MCF 10A (cell line): Measurements from ENCODE around the gene CTDNEP1. TPM values are rescaled to one million over a fixed set of nuclear protein-coding genes. Genes with fewer than 3 reads are reported as not detected.

ENCODE experiments used
- BruUV-seq: library from RNA; stranded (reverse); fragments of 400-500 nt; replicated peaks from 2 replicates; lab custom pipeline; 2021; lab: Mats Ljungman, UMichigan
- CTCF ChIA-PET: fragments of 300-600 bp; sonication (Branson Sonifier 250); formaldehyde crosslinking; extraction: SDS; loops from one replicate; lab custom pipeline; 2021; ENCODE audit warnings: antibody characterized with exemption, inconsistent platforms; lab: Yijun Ruan, JAX
- POLR2A ChIA-PET: fragments of 300-600, 350-650 bp; sonication (Branson Sonifier 250); formaldehyde crosslinking; extraction: SDS; loops from one replicate; lab custom pipeline; 2020; ENCODE audit warnings: antibody characterized with exemption, inconsistent platforms; lab: Yijun Ruan, JAX
- DNase-seq: peaks from one replicate; pipeline ENCODE4 v3.0.0-alpha.2; 2018; ENCODE audit not compliant: unreplicated experiment
- H3K27ac Mint-ChIP-seq: one replicate; pipeline ENCODE4 v1.8.0; 2022; ENCODE audit warnings: mild to moderate bottlenecking, low read depth, mixed read lengths; ENCODE audit not compliant: unreplicated experiment
- H3K27me3 Mint-ChIP-seq: one replicate; pipeline ENCODE4 v1.8.0; 2022; ENCODE audit warnings: mixed read lengths; ENCODE audit not compliant: insufficient read depth, unreplicated experiment
- H3K36me3 Mint-ChIP-seq: one replicate; pipeline ENCODE4 v1.8.0; 2022; ENCODE audit warnings: mild to moderate bottlenecking, moderate library complexity, mixed read lengths; ENCODE audit not compliant: insufficient read depth, unreplicated experiment
- H3K4me1 Mint-ChIP-seq: one replicate; pipeline ENCODE4 v1.8.0; 2022; ENCODE audit warnings: mixed read lengths; ENCODE audit not compliant: insufficient read depth, unreplicated experiment
- H3K4me3 Mint-ChIP-seq: one replicate; pipeline ENCODE4 v1.8.0; 2022; ENCODE audit warnings: mild to moderate bottlenecking, moderate library complexity, mixed read lengths; ENCODE audit not compliant: unreplicated experiment
- H3K9me3 Mint-ChIP-seq: one replicate; pipeline ENCODE4 v1.8.0; 2022; ENCODE audit warnings: mixed read lengths; ENCODE audit not compliant: unreplicated experiment
- CTCF ChIP-seq: fragments of 200-600 bp; IDR thresholded peaks from one replicate; pipeline ENCODE4 v1.8.0; 2022; ENCODE audit warnings: antibody characterized with exemption, mild to moderate bottlenecking; ENCODE audit not compliant: unreplicated experiment
- intact Hi-C: fragments of 100-400 bp; cut with micrococcal nuclease; formaldehyde crosslinking; loops from 2 replicates; pipeline ENCODE4 v1.14.1; 2022
- total RNA-seq: library from RNA; stranded (reverse); gene quantifications from 2 replicates; pipeline ENCODE4 v1.2.3, GENCODE V29; 2022

CTDNEP1 gene
- total RNA-seq, 1 experiment from 2014 or later, result 148 TPM

GRCh38 chr17:7242717-7243452 lies 8.6 kb downstream of the CTDNEP1 start:
- intact Hi-C loops, result no loop called here
- peak; percentile 92 for DNase-seq
- H3K4me1 Mint-ChIP-seq, result peaks cover 25% of the 10 kb centered on the region
- TF ChIP-seq CTCF, result no peak
- ChIA-PET CTCF (interaction anchor here (1.3 to 1.9 kb wide), 2 partner anchors 9 to 53 kb away, joined by 4 to 9 read pairs; partner anchors contain the start of gene DVL2), POLR2A (interaction anchor here (0.6 to 14.3 kb wide), 27 partner anchors 7 to 914 kb away, joined by 3 to 278 read pairs (median 5); partner anchors contain the start of genes ACADVL, CD68, CTDNEP1 and DLG4)
- H3K36me3 Mint-ChIP-seq, result peaks cover 93% of the 10 kb centered on the region
- H3K27me3 Mint-ChIP-seq, result no peaks in the 10 kb centered on the region
- no TSS peak for BruUV-seq
- no peaks in the 10 kb centered on the region for H3K9me3 Mint-ChIP-seq
- peak overlapping the region; percentile 100 for H3K4me3 Mint-ChIP-seq
- H3K27ac Mint-ChIP-seq, result peak overlapping the region; percentile 99

DNA sequence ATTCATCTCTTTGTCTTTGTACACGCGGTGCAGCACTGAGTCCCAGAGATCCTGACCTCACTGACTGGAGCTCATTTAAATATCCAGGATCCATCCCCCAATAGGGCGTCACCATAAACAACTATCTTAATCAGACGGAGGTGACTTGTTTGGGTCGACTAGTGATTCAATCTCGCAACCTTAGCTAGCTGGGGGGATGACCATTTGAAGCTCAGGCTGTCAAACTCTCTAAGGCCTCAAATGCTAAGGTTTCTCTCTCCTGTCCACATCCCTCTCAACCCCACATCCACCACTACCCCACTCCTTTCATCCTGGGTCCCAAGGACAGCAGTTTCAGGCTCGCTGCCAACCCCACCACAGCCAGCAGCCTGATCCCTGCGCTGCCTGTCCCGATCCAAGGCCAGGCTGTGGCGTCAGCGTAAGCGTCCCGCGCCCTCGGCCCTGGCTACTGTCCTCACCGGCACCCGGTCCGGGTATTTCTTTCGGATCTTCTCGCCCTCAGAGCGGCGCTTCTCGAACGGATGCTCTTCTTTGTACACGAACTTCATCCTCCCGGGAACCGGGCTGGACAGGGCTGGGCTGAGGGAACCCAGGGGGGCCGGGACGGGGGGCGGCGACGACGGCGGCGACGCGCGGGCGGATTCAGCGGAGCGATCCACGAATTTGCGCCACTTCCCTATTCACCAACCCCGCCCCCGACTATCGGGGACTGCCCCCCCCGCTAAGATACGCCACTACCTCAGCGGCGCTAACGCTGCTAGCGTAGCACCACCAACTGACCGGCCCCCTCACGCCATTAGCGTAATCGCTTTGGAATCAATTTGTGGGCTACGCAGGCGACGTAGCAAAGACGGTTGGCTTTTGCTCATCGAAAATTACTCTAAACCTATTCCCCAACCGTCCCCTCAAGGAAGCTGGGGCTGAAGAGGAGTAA lies 9.5 kb downstream of the CTDNEP1 start, which contains the start of gene GABARAP:
Gene GABARAP (minus strand): TSS at position 667 of the 934 bp plus-strand sequence. CDS start 119 bp downstream, at position 548.
- H3K27ac Mint-ChIP-seq, result peak within 1 kb of the TSS; percentile 99
- peak within 1 kb of the TSS; percentile 100 for H3K4me3 Mint-ChIP-seq
- H3K4me1 Mint-ChIP-seq, result peaks cover 30% of the 10 kb centered on the region
- peak; percentile 89 for DNase-seq
- H3K9me3 Mint-ChIP-seq, result no peaks in the 10 kb centered on the region
- intact Hi-C loops, result no loop called here
- TSS peak; percentile 93 for BruUV-seq
- ChIA-PET POLR2A (interaction anchor here (0.6 to 14.3 kb wide), 33 partner anchors 8 to 915 kb away, joined by 3 to 278 read pairs (median 4); partner anchors contain the start of genes ACADVL, CD68, CTDNEP1 and DLG4), CTCF (interaction anchor here (0.8 to 1.9 kb wide), 4 partner anchors 8 to 446 kb away, joined by 3 to 9 read pairs (median 4); partner anchors contain the start of gene TP53)
- TF ChIP-seq CTCF, result no peak
- peaks cover 90% of the 10 kb centered on the region for H3K36me3 Mint-ChIP-seq
- no peaks in the 10 kb centered on the region for H3K27me3 Mint-ChIP-seq

DNA sequence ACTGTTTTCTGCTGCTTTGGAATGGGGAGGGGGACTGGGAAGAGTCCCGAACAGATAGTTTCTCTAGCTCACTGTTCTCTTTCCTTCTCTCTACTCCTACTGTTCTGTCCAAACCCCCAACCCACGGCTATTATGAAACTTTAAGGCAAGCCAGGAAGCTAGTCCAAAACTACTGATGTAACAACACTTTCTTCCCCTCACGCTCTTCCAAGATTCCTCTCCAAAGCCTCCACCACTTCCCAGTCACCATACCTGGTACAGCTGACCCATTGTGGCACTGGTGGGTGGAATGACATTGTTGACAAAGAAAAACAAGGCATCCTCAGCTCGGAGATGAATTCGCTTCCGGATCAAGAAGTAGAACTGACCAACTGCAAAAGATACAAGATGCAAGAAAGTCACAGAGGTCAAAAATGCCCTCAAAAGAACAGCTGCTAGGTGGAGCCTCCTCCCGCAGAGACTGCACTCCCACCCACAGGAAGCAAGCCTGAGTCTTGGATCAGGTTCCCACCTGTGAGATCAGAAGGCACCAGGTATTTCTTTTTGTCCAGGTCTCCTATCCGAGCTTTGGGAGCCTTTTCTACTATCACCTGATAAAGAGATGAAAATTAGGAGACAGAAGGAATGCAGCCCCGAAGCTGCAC lies 10.3 kb downstream of the CTDNEP1 start:
- ChIA-PET CTCF (interaction anchor here (0.7 to 1.9 kb wide), 6 partner anchors 9 to 447 kb away, joined by 3 to 9 read pairs (median 3); partner anchors contain the start of gene TP53), POLR2A (interaction anchor here (0.6 to 14.3 kb wide), 16 partner anchors 7 to 446 kb away, joined by 3 to 278 read pairs (median 12); partner anchors contain the start of genes ACADVL, CTDNEP1, DLG4 and DVL2)
- no TSS peak for BruUV-seq
- no peak for TF ChIP-seq CTCF
- DNase-seq, result no peak
- Mint-ChIP-seq H3K4me1 (peaks cover 38% of the 10 kb centered on the region), H3K27ac (peak overlapping the region; percentile 99), H3K9me3 (no peaks in the 10 kb centered on the region), H3K36me3 (peaks cover 90% of the 10 kb centered on the region), H3K4me3 (peak overlapping the region; percentile 100), H3K27me3 (no peaks in the 10 kb centered on the region)
- intact Hi-C loops, result no loop called here
